ENCODE measurements around the gene DLG2. TPM values are rescaled to one million over a fixed set of nuclear protein-coding genes. Genes with fewer than 3 reads are reported as not detected.

The DLG2 gene
- polyA plus RNA-seq, 3 donors = 0.24 to 0.39 TPM; not detected in 1

- DNase-seq = no peak
- Histone ChIP-seq H3K9me3 (replicated peaks in 1 of 2; ENCODE audit: control insufficient read depth in 1 of 2, insufficient read depth in 1 of 2, low read length in 2 of 2) (no peaks in the 10 kb centered on the region), H3K36me3 (replicated peaks in 1 of 2; ENCODE audit: control insufficient read depth in 1 of 2, insufficient read depth in 2 of 2, low read length in 2 of 2) (no peaks in the 10 kb centered on the region), H2AFZ (ENCODE audit: insufficient read depth, low read depth, low read length, poor library complexity, severe bottlenecking) (no peak overlapping the region), H3K4me3 (replicated peaks in 1 of 3; ENCODE audit: low read depth in 2 of 3, low read length in 3 of 3) (no peak overlapping the region), H3K27me3 (ENCODE audit: control insufficient read depth in 2 of 2, insufficient read depth in 2 of 2, low read length in 2 of 2) (no peaks in the 10 kb centered on the region), H3K79me2 (ENCODE audit: insufficient read depth, low read length) (no peaks in the 10 kb centered on the region), H4K20me1 (ENCODE audit: insufficient read depth, low read length) (no peaks in the 10 kb centered on the region), H3K4me1 (ENCODE audit: control insufficient read depth in 1 of 2, insufficient read depth in 2 of 2, low read length in 2 of 2) (no peaks in the 10 kb centered on the region), H3K27ac (ENCODE audit: low read depth in 1 of 2, low read length in 2 of 2) (no peak overlapping the region), H3K4me2 (replicated peaks; ENCODE audit: extremely low read depth, low read length, poor library complexity, severe bottlenecking) (no peak overlapping the region), H3K9ac (ENCODE audit: insufficient read depth, low read length, poor library complexity, severe bottlenecking) (no peak overlapping the region)
- no peak for TF ChIP-seq CTCF (IDR thresholded peaks at IDR 0.05)
- H3K9me3 Mint-ChIP-seq = peaks cover 0 to 5% (median 0%) of the 10 kb centered on the region in 7 donors
- H3K27me3 Mint-ChIP-seq (ENCODE audit: low read depth in 3 of 3) = peaks cover 0 to 5% (median 2%) of the 10 kb centered on the region in 3 donors
- no peaks in the 10 kb centered on the region for H3K36me3 Mint-ChIP-seq
- intact Hi-C loops (cut with micrococcal nuclease) = no loop called here
- H3K27ac Mint-ChIP-seq = no peak overlapping the region
- H3K4me1 Mint-ChIP-seq = no peaks in the 10 kb centered on the region
- WGBS (ENCODE audit: insufficient coverage) = no CpG with 5 or more reads among the region's 5 CpGs
- H3K4me3 Mint-ChIP-seq = no peak overlapping the region
Measured at GRCh38 chr11:83711106-83711527, 1916.0 kb downstream of the DLG2 start.

- Histone ChIP-seq H3K27ac (ENCODE audit: low read depth in 1 of 2, low read length in 2 of 2) (no peak overlapping the region), H3K79me2 (ENCODE audit: insufficient read depth, low read length) (no peaks in the 10 kb centered on the region), H3K27me3 (ENCODE audit: control insufficient read depth in 2 of 2, insufficient read depth in 2 of 2, low read length in 2 of 2) (no peaks in the 10 kb centered on the region), H3K9me3 (replicated peaks in 1 of 2; ENCODE audit: control insufficient read depth in 1 of 2, insufficient read depth in 1 of 2, low read length in 2 of 2) (no peaks in the 10 kb centered on the region), H3K9ac (ENCODE audit: insufficient read depth, low read length, poor library complexity, severe bottlenecking) (no peak overlapping the region), H2AFZ (ENCODE audit: insufficient read depth, low read depth, low read length, poor library complexity, severe bottlenecking) (no peak overlapping the region), H3K4me2 (replicated peaks; ENCODE audit: extremely low read depth, low read length, poor library complexity, severe bottlenecking) (no peak overlapping the region), H3K4me3 (replicated peaks in 1 of 3; ENCODE audit: low read depth in 2 of 3, low read length in 3 of 3) (no peak overlapping the region), H3K4me1 (ENCODE audit: control insufficient read depth in 1 of 2, insufficient read depth in 2 of 2, low read length in 2 of 2) (no peaks in the 10 kb centered on the region), H4K20me1 (ENCODE audit: insufficient read depth, low read length) (no peaks in the 10 kb centered on the region), H3K36me3 (replicated peaks in 1 of 2; ENCODE audit: control insufficient read depth in 1 of 2, insufficient read depth in 2 of 2, low read length in 2 of 2) (no peaks in the 10 kb centered on the region)
- H3K4me1 Mint-ChIP-seq = no peaks in the 10 kb centered on the region
- no peak for DNase-seq
- H3K4me3 Mint-ChIP-seq = no peak overlapping the region
- no peaks in the 10 kb centered on the region for H3K36me3 Mint-ChIP-seq
- peaks cover 0 to 5% (median 2%) of the 10 kb centered on the region in 3 donors for H3K27me3 Mint-ChIP-seq (ENCODE audit: low read depth in 3 of 3)
- TF ChIP-seq CTCF (IDR thresholded peaks at IDR 0.05) = no peak
- H3K27ac Mint-ChIP-seq = no peak overlapping the region
- peaks cover 0 to 5% (median 0%) of the 10 kb centered on the region in 7 donors for H3K9me3 Mint-ChIP-seq
- intact Hi-C loops (cut with micrococcal nuclease) = no loop called here
Measured at GRCh38 chr11:83709434-83709833, 1917.7 kb downstream of the DLG2 start.

Measured in CD14-positive monocyte (primary cell).